Panc1 (cell line): ENCODE measurements around the gene DLG2. TPM values are rescaled to one million over a fixed set of nuclear protein-coding genes. Genes with fewer than 3 reads are reported as not detected.
"Not testable (repeated sequence)": the region's sequence is repeated elsewhere in the genome, so short reads cannot be mapped to it uniquely, and the experiment has no call there.

Source experiments
- ATAC-seq: fragments of 200-7000 bp; cut with Tn5 transposase; 2 replicates; pipeline ENCODE4 v1.9.1; 2020; ENCODE audit warnings: mild to moderate bottlenecking, moderate library complexity
- BruUV-seq: library from RNA; stranded (reverse); fragments of 400-500 nt; replicated peaks from 2 replicates; lab custom pipeline; 2021; lab: Mats Ljungman, UMichigan
- CTCF ChIA-PET: fragments of 300-600 bp; sonication (Branson Sonifier 250); formaldehyde crosslinking; loops from one replicate; lab custom pipeline; 2022; ENCODE audit warnings: antibody characterized with exemption; lab: Charles Lee
- POLR2A ChIA-PET: fragments of 300-600 bp; sonication (Branson Sonifier 250); formaldehyde crosslinking; loops from one replicate; lab custom pipeline; 2022; ENCODE audit warnings: antibody characterized with exemption; lab: Charles Lee
- DNase-seq: peaks from one replicate; pipeline ENCODE4 v3.0.0-alpha.2; 2010; ENCODE audit warnings: low read depth, low spot score
- H3K27ac ChIP-seq: 2 replicates; pipeline ENCODE4 v1.5.1; 2011; ENCODE audit warnings: mild to moderate bottlenecking, low read length, inconsistent platforms
- H3K27me3 ChIP-seq: fragments of 200-500 bp; sonication (Bioruptor generic); 2 replicates; pipeline ENCODE4 v1.6.0; 2014; ENCODE audit warnings: low read length, inconsistent platforms; ENCODE audit not compliant: control insufficient read depth, insufficient read depth
- H3K36me3 ChIP-seq: fragments of 200-500 bp; sonication (Bioruptor generic); 2 replicates; pipeline ENCODE4 v1.5.1; 2014; ENCODE audit warnings: inconsistent platforms, mild to moderate bottlenecking, low read length, moderate library complexity; ENCODE audit not compliant: control insufficient read depth, insufficient read depth
- H3K4me1 ChIP-seq: 2 replicates; pipeline ENCODE4 v1.5.1; 2011; ENCODE audit warnings: inconsistent platforms, mild to moderate bottlenecking, low read length, moderate library complexity; ENCODE audit not compliant: control insufficient read depth, insufficient read depth
- H3K4me3 ChIP-seq, 2 experiments: 2 replicates each; pipeline ENCODE4 v1.5.1; 2011 to 2012; ENCODE audit warnings: low read depth in 2 of 2, low read length in 2 of 2, mild to moderate bottlenecking in 2 of 2, inconsistent platforms in 1 of 2, moderate library complexity in 1 of 2
- H3K9me3 ChIP-seq: fragments of 200-500 bp; sonication (Bioruptor generic); 2 replicates; pipeline ENCODE4 v1.5.1; 2014; ENCODE audit warnings: low read depth, mild to moderate bottlenecking, inconsistent platforms, low read length, moderate library complexity; ENCODE audit not compliant: control insufficient read depth, insufficient read depth
- CTCF ChIP-seq: fragments of 450-650 bp; IDR thresholded peaks from 2 replicates; pipeline ENCODE4 v1.5.1; 2017; ENCODE audit warnings: mild to moderate bottlenecking
- POLR2AphosphoS5 ChIP-seq: IDR thresholded peaks from 2 replicates; pipeline ENCODE4 v1.6.1; 2012; ENCODE audit warnings: mild to moderate bottlenecking, low read depth, low read length, moderate library complexity
- REST ChIP-seq, 2 experiments: IDR thresholded peaks; 2 replicates each; pipeline ENCODE4 v1.6.1; 2011 to 2012; ENCODE audit warnings: low read depth in 2 of 2, control low read depth in 1 of 2, low read length in 1 of 2, mild to moderate bottlenecking in 1 of 2, moderate library complexity in 1 of 2; ENCODE audit not compliant: insufficient read depth in 1 of 2
- SIN3A ChIP-seq: IDR thresholded peaks from 2 replicates; pipeline ENCODE4 v1.6.1; 2012; ENCODE audit warnings: low read depth, mild to moderate bottlenecking, low read length, moderate library complexity, borderline replicate concordance; ENCODE audit not compliant: insufficient read depth
- TCF7L2 ChIP-seq: IDR thresholded peaks from 2 replicates; pipeline ENCODE4 v1.6.1; 2011; ENCODE audit warnings: mild to moderate bottlenecking, low read depth, low read length, inconsistent platforms
- in situ Hi-C: cut with HindIII; loops from 2 replicates; pipeline ENCODE4 v1.10.0; 2016; ENCODE audit warnings: low sequenced_read_pairs, low pct_unique_long_range_greater_than_20kb
- intact Hi-C: fragments of 100-400 bp; cut with micrococcal nuclease; formaldehyde crosslinking; loops from one replicate; pipeline ENCODE4 v1.10.0; 2022; ENCODE audit not compliant: unreplicated experiment
- total RNA-seq: library from RNA; stranded (reverse); gene quantifications from one replicate; pipeline ENCODE4 v1.2.1, GENCODE V29; 2021; ENCODE audit not compliant: unreplicated experiment

Gene DLG2
- total RNA-seq, 1 experiment from 2014 or later, result 4.2 TPM

GRCh38 chr11:84310268-84310667 lies 1316.9 kb downstream of the DLG2 start:
- in situ Hi-C loops (no loop called here), intact Hi-C loops (no loop called here)
- ChIA-PET CTCF (no interaction called here), POLR2A (no interaction called here)
- TF ChIP-seq TCF7L2 (no peak), POLR2AphosphoS5 (no peak), REST (IDR thresholded peaks at IDR 0.05; ENCODE audit: insufficient read depth in 1 of 2, low read depth in 2 of 2, low read length in 1 of 2) (no peak), SIN3A (no peak), CTCF (no peak)
- H3K9me3 ChIP-seq, result no peaks in the 10 kb centered on the region
- no peaks in the 10 kb centered on the region for H3K4me1 ChIP-seq
- DNase-seq (no peak), ATAC-seq (no peak)
- H3K27ac ChIP-seq, result no peak overlapping the region
- no TSS peak for BruUV-seq
- H3K4me3 ChIP-seq, result no peak overlapping the region
- no peaks in the 10 kb centered on the region for H3K36me3 ChIP-seq
- no peaks in the 10 kb centered on the region for H3K27me3 ChIP-seq

GRCh38 chr11:84308491-84308890 lies 1318.7 kb downstream of the DLG2 start:
- DNase-seq, H3K4me1 ChIP-seq, POLR2A ChIA-PET, ATAC-seq, H3K9me3 ChIP-seq, H3K4me3 ChIP-seq, intact Hi-C loops, H3K27me3 ChIP-seq, in situ Hi-C loops, H3K36me3 ChIP-seq, CTCF ChIA-PET, H3K27ac ChIP-seq, BruUV-seq: not testable (repeated sequence)

- no peak for TF ChIP-seq REST (IDR thresholded peaks at IDR 0.05; ENCODE audit: insufficient read depth in 1 of 2, low read depth in 2 of 2, low read length in 1 of 2)
- no peak for TF ChIP-seq TCF7L2
- no peak for TF ChIP-seq POLR2AphosphoS5
- no peak for TF ChIP-seq CTCF
- no peak for TF ChIP-seq SIN3A
- Histone ChIP-seq H3K4me1 (no peaks in the 10 kb centered on the region), H3K27me3 (no peaks in the 10 kb centered on the region), H3K9me3 (no peaks in the 10 kb centered on the region), H3K4me3 (no peak overlapping the region), H3K27ac (no peak overlapping the region), H3K36me3 (no peaks in the 10 kb centered on the region)
- intact Hi-C loops (no loop called here), in situ Hi-C loops (no loop called here)
- POLR2A ChIA-PET, result no interaction called here
- no peak for DNase-seq
- ATAC-seq, result no peak
- no TSS peak for BruUV-seq
- CTCF ChIA-PET, result no interaction called here
Observed at GRCh38 chr11:84300092-84300491, 1327.1 kb downstream of the DLG2 start.
